HG03432 (cell line): ENCODE measurements around the gene SAT2.
A peak's percentile ranks its signal among the peaks of the same experiment; 100 is the strongest.
"Not testable (repeated sequence)": the region's sequence is repeated elsewhere in the genome, so short reads cannot be mapped to it uniquely, and the experiment has no call there.

ENCODE experiments used
- ATAC-seq: cut with Tn5 transposase; IDR thresholded peaks from one replicate; pipeline ENCODE4 v1.9.1; 2021; ENCODE audit warnings: mild to moderate bottlenecking, moderate library complexity; ENCODE audit not compliant: unreplicated experiment

Gene SAT2

GRCh38 chr17:7634384-7634783 is 6.8 kb upstream of the SAT2 start:
- no peak for ATAC-seq

- no peak for ATAC-seq
These were observed 5.5 kb upstream of the SAT2 start for GRCh38 chr17:7633093-7633492.

- no peak for ATAC-seq
These were observed 4.9 kb upstream of the SAT2 start for GRCh38 chr17:7632492-7632894.

- ATAC-seq, result no peak
These were observed 4.1 kb upstream of the SAT2 start for GRCh38 chr17:7631398-7632380.

- ATAC-seq, result no peak
These were observed 2.4 kb upstream of the SAT2 start, which contains the start of gene SHBG for GRCh38 chr17:7629939-7630571. Gene SHBG, plus strand, starts transcription at chr17:7630135. Its CDS starts 38 bp downstream, at chr17:7630173.

GRCh38 chr17:7626956-7627249 is 718 bp downstream of the SAT2 start:
- peak; percentile 6 for ATAC-seq

GRCh38 chr17:7626307-7626706 is 1.3 kb downstream of the SAT2 start:
- no peak for ATAC-seq

- ATAC-seq, result not testable (repeated sequence)
These were observed 1.9 kb downstream of the SAT2 start for GRCh38 chr17:7625749-7626148.

- ATAC-seq, result no peak
These were observed 4.0 kb downstream of the SAT2 start for GRCh38 chr17:7623661-7624060.

GRCh38 chr17:7620835-7621234 is 6.8 kb downstream of the SAT2 start:
- ATAC-seq, result no peak

GRCh38 chr17:7618608-7619007 is 9.0 kb downstream of the SAT2 start:
- ATAC-seq, result no peak

- ATAC-seq, result no peak
These were observed 12.3 kb downstream of the SAT2 start for GRCh38 chr17:7615265-7615747.

- ATAC-seq, result peak; percentile 78
These were observed 13.0 kb downstream of the SAT2 start, which contains the start of gene FXR2 for GRCh38 chr17:7614425-7615264. Gene FXR2, minus strand, starts transcription at chr17:7614897. Its CDS starts 365 bp downstream, at chr17:7614532.

- ATAC-seq, result no peak
These were observed 13.7 kb downstream of the SAT2 start for GRCh38 chr17:7613769-7614424.

- no peak for ATAC-seq
These were observed 15.4 kb downstream of the SAT2 start for GRCh38 chr17:7612294-7612640.

GRCh38 chr17:7611635-7612293 is 15.9 kb downstream of the SAT2 start:
- no peak for ATAC-seq

GRCh38 chr17:7610641-7611040 is 17.0 kb downstream of the SAT2 start:
- no peak for ATAC-seq

- ATAC-seq, result no peak
These were observed 21.3 kb downstream of the SAT2 start for GRCh38 chr17:7606280-7606679.

- ATAC-seq, result not testable (repeated sequence)
These were observed 30.1 kb downstream of the SAT2 start for GRCh38 chr17:7597561-7597960.

GRCh38 chr17:7593296-7593695 is 34.3 kb downstream of the SAT2 start:
- no peak for ATAC-seq
